ENCODE measurements around the gene SPECC1. TPM values are rescaled to one million over a fixed set of nuclear protein-coding genes. Genes with fewer than 3 reads are reported as not detected.

The SPECC1 gene
- total RNA-seq, 1 experiment from 2014 or later, result 55.3 TPM

DNA sequence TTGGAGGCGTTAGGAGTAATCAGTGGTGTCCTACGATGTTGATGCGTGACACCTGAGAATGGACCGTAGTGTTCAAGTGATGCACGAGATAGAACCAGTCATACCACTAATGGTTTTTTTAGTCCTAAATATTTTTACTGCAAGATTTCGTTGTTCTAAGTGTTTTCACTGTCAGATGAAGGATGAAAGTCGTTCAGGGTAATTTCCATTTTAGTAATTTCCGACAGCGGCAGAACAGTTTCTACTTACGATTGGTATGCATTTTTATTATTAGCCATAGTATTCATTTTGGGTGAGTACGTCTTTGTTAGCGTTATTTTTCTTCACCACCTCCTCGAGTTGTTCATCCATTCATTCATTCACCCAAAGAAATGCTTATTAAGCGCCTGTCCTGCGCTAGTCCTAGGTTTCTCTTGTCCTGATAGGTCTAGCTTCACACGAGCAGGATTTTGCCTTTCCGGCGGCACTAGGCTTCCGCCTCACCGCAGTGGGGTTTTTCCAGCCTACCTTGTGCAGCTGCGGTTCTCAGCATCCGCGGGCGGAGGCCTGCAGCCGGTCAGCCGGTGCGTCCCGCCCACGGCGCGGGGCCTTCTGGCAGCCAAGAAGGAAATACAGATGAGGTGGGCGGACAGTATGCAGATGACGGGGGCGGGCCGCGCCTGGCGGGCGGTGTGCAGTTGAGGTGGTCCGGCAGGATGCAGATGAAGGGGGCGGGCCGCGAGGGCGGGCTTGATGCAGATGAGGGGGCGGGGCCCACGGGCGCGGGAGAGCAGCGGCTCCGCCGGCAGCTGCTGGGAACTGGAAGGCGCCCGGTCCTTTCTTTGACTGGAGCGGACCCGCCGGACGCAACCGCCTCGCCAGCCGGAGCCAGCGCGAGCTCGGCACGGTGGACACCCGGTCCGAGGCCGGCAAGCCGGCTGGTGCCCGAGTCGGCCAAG lies 146.4 kb downstream of the SPECC1 start:
- BruUV-seq (replicated peaks), result no TSS peak
- POLR2A ChIA-PET, result interaction anchor here (0.5 to 4.0 kb wide), 15 partner anchors 10 to 781 kb away, joined by 3 to 44 read pairs (median 5); partner anchors contain the start of gene AKAP10

DNA sequence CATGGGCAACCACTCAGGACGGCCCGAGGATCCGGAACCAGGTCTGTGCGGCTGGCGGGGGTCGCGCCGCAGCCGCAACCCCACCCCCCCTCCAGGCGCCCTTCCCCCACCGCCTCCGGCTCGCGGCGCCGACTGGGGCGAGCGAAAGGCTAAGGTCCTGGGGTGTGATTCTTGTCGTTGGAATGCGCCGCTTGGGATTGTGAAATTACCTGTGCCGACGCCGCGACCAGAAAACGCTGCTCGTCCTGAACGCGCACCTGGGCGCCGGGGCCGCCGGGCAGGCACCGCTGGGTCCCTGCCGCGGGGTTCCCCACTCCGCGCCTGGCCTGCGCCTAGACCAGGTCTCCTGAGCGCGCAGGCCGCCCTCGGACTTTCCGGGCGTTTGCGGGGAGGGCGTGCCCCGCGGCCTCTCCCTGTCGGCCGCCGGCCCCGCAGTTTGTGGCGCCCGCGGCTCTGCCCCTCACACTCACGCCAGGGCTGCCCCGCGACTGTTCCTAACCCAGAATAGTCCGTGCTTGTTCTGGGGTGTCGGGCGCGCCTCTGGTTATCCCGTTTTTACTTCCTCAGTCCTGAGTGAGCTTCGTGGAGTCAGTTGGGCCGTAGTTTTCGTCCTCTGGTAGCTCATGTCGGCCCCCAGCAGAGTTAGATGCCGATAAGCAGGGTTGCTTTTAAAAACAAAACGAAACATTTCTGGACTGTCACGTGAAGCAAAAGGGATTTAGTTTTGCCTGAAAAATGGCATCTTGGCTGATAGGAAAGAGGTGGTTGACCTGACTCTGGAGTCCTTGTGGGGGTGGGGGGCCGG lies 147.2 kb downstream of the SPECC1 start:
- CTCF ChIA-PET, result interaction anchor here (0.9 kb wide), 1 partner anchor 29 kb away, joined by 3 read pairs; no protein-coding TSS in a partner anchor

More for the DNA sequence above, 146.4 kb downstream of the SPECC1 start:
- peak; percentile 96 for DNase-seq (ENCODE audit: unreplicated experiment)
- no peak overlapping the region for H3K4me3 Mint-ChIP-seq (ENCODE audit: unreplicated experiment)
- no peaks in the 10 kb centered on the region for H3K9me3 Mint-ChIP-seq (ENCODE audit: unreplicated experiment)
- no peaks in the 10 kb centered on the region for H3K36me3 Mint-ChIP-seq (ENCODE audit: insufficient read depth, unreplicated experiment)
- H3K27me3 Mint-ChIP-seq (ENCODE audit: insufficient read depth, unreplicated experiment), result no peaks in the 10 kb centered on the region
- TF ChIP-seq, protein P1, sequence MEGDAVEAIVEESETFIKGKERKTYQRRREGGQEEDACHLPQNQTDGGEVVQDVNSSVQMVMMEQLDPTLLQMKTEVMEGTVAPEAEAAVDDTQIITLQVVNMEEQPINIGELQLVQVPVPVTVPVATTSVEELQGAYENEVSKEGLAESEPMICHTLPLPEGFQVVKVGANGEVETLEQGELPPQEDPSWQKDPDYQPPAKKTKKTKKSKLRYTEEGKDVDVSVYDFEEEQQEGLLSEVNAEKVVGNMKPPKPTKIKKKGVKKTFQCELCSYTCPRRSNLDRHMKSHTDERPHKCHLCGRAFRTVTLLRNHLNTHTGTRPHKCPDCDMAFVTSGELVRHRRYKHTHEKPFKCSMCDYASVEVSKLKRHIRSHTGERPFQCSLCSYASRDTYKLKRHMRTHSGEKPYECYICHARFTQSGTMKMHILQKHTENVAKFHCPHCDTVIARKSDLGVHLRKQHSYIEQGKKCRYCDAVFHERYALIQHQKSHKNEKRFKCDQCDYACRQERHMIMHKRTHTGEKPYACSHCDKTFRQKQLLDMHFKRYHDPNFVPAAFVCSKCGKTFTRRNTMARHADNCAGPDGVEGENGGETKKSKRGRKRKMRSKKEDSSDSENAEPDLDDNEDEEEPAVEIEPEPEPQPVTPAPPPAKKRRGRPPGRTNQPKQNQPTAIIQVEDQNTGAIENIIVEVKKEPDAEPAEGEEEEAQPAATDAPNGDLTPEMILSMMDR (IDR thresholded peaks at IDR 0.05; ENCODE audit: unreplicated experiment), result no peak
- CTCF ChIA-PET, result no interaction called here
- intact Hi-C loops (cut with micrococcal nuclease), result loop anchor here (2.0 to 5.0 kb wide), 3 partner anchors 35 to 72 kb away; no protein-coding TSS in a partner anchor
- H3K4me1 Mint-ChIP-seq (ENCODE audit: insufficient read depth, unreplicated experiment), result peaks cover 7% of the 10 kb centered on the region
- peak overlapping the region; percentile 21 for H3K27ac Mint-ChIP-seq (ENCODE audit: low read depth, unreplicated experiment)

DNA sequence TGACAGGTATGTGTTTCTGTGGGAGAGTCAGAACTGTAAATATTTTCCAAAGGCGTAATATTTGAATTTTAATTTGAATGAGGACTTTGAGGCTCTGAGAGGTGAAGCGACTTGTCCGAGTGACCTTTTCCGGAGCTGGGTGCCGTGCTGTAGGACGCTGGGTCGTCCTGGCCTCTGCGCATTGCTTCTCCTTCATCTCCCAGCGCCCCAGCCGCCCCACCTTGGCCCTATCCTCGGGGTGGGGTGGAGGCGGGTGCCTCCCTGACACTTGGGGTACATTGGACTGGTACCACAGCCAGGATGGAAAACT lies 147.8 kb downstream of the SPECC1 start:
- no peaks in the 10 kb centered on the region for H3K36me3 Mint-ChIP-seq (ENCODE audit: insufficient read depth, unreplicated experiment)
- no peak overlapping the region for H3K4me3 Mint-ChIP-seq (ENCODE audit: unreplicated experiment)
- peak overlapping the region; percentile 97 for H3K27ac Mint-ChIP-seq (ENCODE audit: low read depth, unreplicated experiment)
- peak; percentile 17 for DNase-seq (ENCODE audit: unreplicated experiment)
- CTCF ChIA-PET, result interaction anchor here (0.7 to 0.9 kb wide), 2 partner anchors 30 to 76 kb away, joined by 3 read pairs; no protein-coding TSS in a partner anchor
- no peaks in the 10 kb centered on the region for H3K27me3 Mint-ChIP-seq (ENCODE audit: insufficient read depth, unreplicated experiment)
- POLR2A ChIA-PET, result interaction anchor here (0.7 to 4.0 kb wide), 12 partner anchors 8 to 977 kb away, joined by 3 to 44 read pairs (median 8); partner anchors contain the start of gene AKAP10
- H3K9me3 Mint-ChIP-seq (ENCODE audit: unreplicated experiment), result no peaks in the 10 kb centered on the region
- BruUV-seq (replicated peaks), result TSS peak; percentile 49
- TF ChIP-seq, protein P1 (IDR thresholded peaks at IDR 0.05; ENCODE audit: unreplicated experiment), result no peak
- H3K4me1 Mint-ChIP-seq (ENCODE audit: insufficient read depth, unreplicated experiment), result peaks cover 7% of the 10 kb centered on the region
- intact Hi-C loops (cut with micrococcal nuclease), result loop anchor here (2.0 to 5.0 kb wide), 3 partner anchors 34 to 70 kb away; no protein-coding TSS in a partner anchor

More for the DNA sequence above, 147.2 kb downstream of the SPECC1 start:
- TF ChIP-seq, protein P1 (IDR thresholded peaks at IDR 0.05; ENCODE audit: unreplicated experiment), result no peak
- Mint-ChIP-seq H3K4me3 (ENCODE audit: unreplicated experiment) (no peak overlapping the region), H3K27me3 (ENCODE audit: insufficient read depth, unreplicated experiment) (no peaks in the 10 kb centered on the region), H3K36me3 (ENCODE audit: insufficient read depth, unreplicated experiment) (no peaks in the 10 kb centered on the region), H3K27ac (ENCODE audit: low read depth, unreplicated experiment) (peak overlapping the region; percentile 97), H3K9me3 (ENCODE audit: unreplicated experiment) (no peaks in the 10 kb centered on the region), H3K4me1 (ENCODE audit: insufficient read depth, unreplicated experiment) (peaks cover 7% of the 10 kb centered on the region)
- peak; percentile 80 for DNase-seq (ENCODE audit: unreplicated experiment)
- intact Hi-C loops (cut with micrococcal nuclease), result loop anchor here (2.0 to 5.0 kb wide), 3 partner anchors 34 to 71 kb away; no protein-coding TSS in a partner anchor
- POLR2A ChIA-PET, result interaction anchor here (0.6 to 4.0 kb wide), 16 partner anchors 9 to 978 kb away, joined by 3 to 44 read pairs (median 5); partner anchors contain the start of gene AKAP10
- no TSS peak for BruUV-seq (replicated peaks)
